Limb (tissue), 2 donors: ENCODE results near the gene ZNF646.

Source experiments
- DNase-seq, 2 donors: peaks; one replicate each; pipeline ENCODE4 v3.0.0-alpha.2; 2016; ENCODE audit errors: extremely low spot score in 2 of 2

ZNF646 gene

DNA sequence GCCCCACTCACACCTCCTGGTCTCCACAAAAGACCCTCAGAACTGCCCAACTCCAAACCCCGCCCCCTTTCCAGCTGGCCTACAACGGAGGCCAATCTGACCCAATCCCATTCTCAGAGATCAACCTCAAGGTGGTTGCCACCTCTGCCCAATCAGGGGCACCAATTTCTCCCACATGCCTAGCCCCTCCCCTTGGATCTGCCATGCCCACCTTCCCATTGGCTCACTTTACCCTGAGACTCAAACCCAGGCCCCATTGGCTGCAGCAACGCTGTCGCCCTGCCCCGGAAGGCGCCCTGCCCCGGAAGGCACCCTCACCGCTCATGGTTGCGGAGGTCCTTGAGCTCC lies 10.8 kb upstream of the ZNF646 start:
- no peak for DNase-seq

DNA sequence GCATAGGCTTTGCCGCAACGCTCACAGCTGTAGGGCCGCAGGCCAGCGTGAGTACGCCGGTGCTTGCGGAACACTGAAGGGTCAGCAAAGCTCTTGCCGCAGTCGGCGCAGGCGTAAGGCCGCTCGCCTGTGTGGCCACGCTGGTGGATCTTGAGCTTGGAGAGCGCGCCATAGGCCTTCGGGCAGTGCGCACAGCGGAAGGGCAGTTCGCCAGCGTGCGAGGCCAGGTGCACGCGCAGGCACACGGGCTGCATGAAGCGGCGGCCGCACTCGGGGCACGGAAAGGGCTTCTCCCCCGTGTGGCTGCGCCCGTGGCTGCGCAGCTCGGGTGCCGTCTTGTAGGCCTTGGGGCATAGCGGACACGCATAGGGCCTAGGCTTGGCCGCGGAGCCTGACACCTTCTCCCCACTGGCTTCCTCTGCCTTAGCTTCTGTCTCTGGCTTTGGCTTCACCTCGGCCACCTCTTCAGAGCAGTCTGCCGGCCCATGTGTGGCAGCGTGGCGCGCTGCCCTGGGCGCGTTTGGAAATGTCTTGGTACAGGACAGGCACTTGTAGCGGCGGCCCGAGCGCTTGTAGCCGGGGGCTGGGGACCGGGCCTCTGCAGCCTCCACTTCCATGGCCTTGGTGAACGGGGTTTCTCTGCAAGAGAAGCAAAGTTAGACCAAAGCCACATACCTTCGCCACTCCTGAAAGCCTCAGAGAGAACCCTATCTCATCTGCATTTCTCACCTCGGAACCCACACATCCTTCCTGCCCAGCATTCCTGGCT lies 10.2 kb upstream of the ZNF646 start:
- DNase-seq: no peak

DNA sequence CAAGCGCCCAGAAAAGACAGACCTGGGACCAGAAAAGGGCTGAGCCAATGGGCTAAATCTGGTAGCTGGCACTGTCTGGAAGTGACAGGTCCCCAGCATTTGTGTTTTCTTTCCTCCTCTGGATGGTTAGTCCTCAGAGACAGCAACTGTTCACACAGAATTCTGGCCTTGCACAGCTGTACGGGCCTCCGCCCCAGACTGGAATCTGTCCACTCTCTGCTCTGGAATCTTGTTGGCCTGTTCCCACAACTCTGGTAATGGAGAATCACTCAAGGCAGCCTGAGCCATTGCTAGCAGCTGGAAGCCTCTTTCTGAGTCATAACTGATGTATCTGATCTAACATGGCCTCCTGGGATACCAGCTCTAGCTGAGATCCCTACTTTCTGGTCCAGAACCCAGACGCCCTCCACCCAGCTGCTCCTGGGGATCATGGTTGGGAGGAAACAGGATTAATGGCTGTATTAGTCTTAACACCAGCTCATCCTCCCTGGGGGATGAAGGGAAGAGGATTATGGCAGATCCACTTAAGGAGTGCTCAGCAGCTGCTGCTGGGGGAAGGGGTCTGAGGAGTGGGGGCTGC lies 9.2 kb upstream of the ZNF646 start:
- peak; percentile 60 to 92 for DNase-seq

DNA sequence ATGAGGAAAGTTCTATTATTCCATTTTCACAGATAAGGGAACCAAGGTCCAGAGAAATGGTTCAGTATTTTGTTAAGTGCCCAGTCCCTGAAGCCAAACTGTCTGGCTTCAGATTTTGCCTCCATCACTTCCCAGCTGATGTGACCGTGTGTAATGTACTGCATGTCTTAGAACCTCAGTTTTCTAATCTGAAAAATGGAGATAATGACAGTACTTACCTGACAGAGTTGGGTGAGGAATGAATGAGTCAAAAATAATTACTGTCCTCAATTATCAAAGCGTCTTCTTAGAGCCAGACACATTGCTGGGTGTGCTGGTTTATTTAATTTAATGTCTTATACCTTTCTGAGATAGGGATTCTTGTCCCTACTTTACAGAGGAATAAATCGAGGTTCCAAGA lies 6.9 kb upstream of the ZNF646 start:
- DNase-seq: no peak

DNA sequence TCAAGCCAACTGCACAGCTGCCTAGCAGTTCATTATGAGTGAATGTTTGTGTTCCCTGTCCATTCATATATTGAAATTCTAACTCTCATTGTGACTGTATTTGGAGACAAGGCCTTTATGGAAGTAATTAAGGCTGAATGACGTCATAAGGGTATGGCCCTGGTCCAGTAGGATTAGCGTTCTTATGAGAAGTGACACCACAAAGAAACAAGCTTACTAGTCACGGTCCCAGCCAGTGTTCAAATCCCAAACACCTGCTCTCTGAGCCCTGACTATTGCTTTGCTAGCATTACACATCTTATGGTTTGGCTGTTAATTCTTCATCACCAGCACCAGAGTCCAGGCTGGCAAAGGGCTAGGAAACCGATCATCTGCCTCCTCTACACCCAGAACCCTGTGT lies 2.4 kb upstream of the ZNF646 start:
- peak; percentile 33 to 77 for DNase-seq

DNA sequence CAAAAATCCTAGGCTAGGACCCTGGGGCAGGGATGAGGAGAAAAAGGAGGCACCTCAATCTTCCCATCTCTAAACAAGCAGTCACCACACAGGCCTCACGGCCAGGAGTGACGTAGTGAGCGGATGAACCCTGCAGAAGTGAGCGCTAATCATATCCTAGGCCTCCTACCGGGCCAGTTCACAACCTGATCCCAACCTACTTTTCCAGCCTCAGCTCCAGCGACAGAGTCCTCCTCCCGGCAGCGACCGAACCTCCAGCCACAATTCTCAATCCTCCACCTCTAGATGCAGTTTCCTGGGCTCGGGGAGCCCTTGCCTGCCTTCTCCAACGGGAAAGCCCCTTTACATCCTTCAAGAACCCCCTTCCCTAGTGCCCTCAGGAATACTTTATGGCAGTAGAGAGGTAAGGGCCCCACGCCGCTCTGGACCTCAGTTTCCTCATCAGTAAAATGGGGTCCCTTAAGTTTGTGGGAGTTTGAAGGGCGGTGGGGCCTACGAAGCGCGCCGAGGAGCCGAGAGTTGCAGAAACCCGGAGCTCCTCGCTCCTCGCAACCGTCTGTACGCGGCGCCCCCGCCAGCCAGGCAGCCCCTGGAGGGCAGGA lies 1.6 kb upstream of the ZNF646 start:
- DNase-seq: peak in 1 of 2 donors; percentile 48

DNA sequence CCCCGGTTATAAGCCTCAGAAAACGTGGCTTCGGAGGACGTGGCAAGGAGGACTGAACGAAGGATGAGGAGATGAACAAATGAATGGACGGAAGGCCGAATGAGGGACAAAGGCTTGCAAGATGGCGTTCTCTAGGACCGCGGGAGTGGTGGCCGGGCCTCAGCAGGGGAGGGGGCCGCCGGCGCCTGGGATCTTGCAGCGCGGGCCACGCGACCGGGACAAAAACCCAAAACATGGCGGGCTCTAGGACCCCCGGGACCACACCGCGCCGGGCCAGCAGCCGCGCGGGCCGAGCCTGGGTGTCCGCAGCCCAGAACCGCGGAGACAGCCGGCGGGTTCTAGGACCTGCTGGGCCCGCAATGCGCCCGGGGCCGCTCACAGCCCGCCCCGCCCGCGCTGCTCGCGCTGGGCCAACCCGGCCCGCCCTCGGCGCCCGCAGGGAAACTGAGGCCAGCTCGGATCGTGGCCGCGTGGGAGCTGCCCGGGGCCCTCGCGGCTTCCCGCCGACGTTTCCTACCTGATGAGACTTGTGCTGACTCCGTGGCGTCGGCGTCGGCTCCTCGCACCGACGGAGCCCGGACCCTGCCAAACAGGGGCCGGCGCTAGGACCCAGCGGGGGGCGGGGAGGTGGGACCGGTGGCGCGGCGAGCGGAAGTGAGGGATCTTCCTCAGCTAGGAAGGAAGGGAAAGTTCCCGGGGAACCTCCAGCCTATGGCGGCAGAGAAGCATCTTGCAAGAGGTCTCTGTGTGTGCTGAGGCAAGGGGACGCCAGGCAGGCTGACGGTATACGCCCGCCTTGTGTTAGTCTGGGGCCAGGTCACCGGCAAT lies 866 bp upstream of the ZNF646 start:
- peak; percentile 93 to 97 for DNase-seq

DNA sequence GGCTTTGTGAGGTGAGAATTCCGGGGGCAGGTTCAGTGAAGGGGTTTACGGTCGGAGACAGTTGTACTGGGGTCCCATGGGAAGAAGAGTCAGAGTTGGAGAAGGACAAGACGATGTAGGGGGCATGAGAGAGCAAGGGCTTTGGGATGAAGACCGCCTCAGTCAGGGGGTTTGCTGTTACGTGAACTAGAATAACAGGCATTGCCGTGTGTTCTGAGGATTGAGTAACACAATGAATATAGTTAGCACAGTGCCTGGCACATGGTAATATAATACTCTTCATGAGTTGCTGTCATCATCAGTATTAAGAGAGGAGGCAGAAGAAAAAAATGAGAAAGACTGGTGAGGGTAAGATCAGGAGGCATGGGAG lies 577 bp downstream of the ZNF646 start:
- no peak for DNase-seq

DNA sequence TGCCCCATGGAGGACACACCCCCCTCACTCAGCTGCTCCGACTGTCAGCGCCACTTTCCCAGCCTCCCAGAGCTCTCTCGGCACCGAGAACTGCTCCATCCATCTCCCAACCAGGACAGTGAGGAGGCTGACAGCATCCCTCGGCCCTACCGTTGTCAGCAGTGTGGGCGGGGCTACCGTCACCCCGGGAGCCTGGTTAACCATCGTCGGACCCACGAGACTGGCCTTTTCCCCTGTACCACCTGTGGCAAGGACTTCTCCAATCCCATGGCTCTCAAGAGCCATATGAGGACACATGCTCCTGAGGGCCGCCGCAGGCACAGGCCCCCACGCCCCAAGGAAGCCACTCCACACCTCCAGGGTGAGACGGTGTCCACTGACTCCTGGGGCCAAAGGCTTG lies 2.1 kb downstream of the ZNF646 start:
- peak in 1 of 2 donors; percentile 23 for DNase-seq

DNA sequence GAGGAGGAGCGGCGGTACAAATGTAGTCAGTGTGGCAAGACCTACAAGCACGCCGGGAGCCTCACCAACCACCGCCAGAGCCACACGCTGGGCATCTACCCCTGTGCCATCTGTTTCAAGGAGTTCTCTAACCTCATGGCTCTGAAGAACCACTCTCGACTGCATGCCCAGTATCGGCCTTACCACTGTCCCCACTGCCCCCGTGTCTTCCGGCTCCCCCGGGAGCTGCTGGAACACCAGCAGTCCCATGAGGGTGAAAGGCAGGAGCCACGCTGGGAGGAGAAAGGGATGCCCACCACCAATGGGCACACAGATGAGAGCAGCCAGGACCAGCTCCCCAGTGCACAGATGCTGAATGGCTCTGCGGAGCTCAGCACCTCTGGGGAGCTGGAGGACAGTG lies 2.8 kb downstream of the ZNF646 start:
- no peak for DNase-seq

DNA sequence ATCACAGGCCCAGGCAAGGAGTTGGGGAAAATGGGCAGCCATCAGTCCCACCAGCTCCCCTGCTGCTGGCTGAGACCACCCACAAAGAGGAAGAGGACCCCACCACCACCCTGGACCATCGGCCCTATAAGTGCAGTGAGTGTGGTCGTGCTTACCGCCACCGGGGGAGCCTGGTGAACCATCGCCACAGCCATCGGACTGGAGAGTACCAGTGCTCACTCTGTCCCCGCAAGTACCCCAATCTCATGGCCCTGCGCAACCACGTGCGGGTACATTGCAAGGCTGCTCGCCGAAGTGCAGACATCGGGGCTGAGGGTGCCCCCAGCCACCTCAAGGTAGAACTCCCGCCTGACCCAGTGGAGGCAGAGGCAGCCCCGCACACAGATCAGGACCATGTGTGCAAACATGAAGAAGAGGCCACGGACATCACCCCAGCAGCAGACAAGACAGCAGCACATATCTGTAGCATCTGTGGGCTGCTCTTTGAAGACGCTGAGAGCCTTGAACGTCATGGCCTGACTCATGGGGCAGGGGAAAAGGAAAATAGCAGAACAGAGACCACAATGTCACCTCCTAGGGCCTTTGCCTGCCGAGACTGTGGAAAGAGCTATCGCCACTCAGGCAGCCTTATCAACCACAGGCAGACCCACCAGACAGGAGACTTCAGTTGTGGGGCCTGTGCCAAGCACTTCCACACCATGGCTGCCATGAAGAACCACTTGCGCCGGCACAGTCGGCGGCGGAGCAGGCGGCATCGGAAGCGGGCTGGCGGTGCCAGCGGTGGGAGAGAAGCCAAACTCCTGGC lies 3.6 kb downstream of the ZNF646 start:
- no peak for DNase-seq

DNA sequence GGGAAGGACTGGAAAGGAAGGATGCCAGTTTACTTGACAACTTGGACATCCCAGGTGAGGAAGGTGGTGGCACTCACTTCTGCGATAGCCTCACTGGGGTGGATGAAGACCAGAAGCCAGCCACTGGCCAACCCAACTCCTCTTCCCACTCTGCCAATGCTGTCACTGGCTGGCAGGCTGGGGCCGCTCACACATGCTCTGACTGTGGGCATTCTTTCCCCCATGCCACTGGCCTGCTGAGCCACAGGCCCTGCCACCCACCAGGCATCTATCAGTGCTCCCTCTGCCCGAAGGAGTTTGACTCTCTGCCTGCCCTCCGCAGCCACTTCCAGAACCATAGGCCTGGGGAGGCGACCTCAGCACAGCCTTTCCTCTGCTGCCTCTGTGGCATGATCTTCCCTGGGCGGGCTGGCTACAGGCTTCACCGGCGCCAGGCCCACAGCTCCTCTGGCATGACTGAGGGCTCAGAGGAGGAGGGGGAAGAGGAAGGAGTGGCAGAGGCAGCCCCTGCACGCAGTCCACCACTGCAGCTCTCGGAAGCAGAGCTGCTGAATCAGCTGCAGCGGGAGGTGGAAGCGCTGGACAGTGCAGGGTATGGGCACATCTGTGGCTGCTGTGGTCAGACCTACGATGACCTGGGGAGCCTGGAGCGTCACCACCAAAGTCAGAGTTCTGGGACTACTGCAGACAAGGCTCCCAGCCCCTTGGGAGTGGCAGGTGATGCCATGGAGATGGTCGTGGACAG lies 4.5 kb downstream of the ZNF646 start:
- no peak for DNase-seq

DNA sequence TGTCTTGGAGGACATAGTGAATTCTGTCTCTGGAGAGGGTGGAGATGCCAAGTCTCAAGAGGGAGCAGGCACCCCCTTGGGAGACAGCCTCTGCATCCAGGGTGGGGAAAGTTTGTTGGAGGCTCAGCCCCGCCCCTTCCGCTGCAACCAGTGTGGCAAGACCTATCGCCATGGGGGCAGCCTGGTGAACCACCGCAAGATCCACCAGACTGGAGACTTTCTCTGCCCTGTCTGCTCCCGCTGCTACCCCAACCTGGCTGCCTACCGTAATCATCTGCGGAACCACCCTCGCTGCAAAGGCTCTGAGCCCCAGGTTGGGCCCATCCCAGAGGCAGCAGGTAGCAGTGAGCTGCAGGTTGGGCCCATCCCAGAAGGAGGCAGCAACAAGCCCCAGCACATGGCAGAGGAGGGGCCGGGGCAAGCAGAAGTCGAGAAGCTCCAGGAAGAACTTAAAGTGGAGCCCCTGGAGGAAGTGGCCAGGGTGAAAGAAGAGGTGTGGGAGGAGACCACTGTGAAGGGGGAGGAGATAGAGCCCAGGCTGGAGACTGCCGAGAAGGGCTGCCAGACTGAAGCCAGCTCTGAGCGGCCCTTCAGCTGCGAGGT lies 5.2 kb downstream of the ZNF646 start:
- peak in 1 of 2 donors; percentile 29 for DNase-seq

DNA sequence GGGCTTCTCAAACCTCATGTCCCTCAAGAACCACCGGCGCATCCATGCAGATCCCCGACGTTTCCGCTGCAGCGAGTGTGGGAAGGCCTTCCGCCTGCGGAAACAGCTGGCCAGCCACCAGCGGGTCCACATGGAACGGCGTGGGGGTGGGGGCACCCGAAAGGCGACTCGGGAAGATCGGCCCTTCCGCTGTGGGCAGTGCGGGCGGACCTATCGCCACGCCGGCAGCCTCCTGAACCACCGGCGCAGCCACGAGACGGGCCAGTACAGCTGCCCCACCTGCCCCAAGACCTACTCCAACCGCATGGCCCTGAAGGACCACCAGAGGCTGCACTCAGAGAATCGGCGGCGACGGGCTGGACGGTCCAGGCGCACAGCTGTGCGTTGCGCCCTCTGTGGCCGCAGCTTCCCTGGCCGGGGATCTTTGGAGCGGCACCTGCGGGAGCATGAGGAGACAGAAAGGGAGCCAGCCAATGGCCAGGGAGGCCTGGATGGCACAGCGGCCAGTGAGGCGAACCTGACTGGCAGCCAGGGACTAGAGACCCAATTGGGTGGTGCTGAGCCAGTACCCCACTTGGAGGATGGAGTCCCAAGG lies 5.9 kb downstream of the ZNF646 start:
- DNase-seq: no peak

DNA sequence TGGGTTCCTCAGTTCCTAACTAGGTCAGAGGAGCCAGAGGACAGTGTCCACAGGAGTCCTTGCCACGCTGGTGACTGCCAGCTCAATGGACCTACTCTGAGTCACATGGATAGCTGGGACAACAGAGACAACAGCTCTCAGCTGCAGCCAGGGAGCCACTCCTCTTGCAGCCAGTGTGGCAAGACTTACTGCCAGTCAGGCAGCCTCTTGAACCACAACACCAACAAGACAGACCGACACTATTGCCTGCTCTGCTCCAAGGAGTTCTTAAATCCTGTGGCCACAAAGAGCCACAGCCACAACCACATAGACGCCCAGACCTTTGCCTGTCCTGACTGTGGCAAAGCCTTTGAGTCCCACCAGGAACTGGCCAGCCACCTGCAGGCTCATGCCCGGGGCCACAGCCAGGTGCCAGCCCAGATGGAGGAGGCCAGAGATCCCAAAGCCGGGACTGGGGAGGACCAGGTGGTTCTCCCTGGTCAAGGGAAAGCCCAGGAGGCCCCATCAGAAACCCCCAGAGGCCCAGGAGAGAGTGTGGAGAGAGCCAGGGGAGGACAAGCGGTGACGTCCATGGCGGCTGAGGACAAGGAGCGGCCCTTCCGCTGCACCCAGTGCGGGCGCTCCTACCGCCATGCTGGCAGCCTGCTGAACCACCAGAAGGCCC lies 6.7 kb downstream of the ZNF646 start:
- no peak for DNase-seq

DNA sequence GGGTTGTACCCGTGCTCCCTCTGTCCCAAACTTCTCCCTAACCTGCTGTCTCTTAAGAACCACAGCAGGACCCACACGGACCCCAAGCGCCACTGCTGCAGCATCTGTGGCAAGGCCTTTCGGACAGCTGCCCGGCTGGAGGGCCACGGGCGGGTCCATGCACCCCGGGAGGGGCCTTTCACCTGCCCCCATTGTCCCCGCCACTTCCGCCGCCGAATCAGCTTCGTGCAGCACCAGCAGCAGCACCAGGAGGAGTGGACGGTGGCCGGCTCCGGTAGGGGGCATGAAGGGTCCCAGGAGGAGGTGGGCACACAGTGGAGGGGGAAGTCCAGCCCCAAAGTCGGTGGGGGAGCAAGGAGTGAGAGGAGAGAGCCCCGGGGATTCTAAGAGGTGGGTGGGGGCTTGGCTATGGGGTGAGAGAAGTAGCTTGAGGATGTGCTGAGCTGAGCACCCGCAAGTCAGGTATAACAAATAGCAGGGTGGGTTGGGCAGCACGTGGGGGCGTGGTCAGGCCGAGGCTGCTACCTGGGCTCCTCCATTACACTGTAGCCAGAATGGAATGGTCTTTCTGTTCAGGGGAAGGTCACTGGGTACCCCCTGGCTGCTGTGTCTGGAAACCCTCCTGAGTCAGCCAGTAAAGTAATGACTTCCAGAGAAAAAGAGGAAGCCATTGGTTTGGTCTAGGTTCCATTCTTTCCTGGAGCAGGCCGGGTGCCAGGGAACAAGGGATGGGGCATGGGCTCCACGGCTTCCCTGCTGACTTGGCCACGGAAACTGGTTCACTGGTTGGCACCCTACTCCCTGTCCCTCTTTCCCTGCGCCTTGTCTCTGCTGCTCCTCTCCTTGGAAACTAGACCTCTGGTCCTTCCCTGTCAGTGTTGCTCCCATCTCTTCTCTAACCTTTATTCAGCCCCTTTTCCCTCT lies 7.5 kb downstream of the ZNF646 start:
- DNase-seq: no peak

DNA sequence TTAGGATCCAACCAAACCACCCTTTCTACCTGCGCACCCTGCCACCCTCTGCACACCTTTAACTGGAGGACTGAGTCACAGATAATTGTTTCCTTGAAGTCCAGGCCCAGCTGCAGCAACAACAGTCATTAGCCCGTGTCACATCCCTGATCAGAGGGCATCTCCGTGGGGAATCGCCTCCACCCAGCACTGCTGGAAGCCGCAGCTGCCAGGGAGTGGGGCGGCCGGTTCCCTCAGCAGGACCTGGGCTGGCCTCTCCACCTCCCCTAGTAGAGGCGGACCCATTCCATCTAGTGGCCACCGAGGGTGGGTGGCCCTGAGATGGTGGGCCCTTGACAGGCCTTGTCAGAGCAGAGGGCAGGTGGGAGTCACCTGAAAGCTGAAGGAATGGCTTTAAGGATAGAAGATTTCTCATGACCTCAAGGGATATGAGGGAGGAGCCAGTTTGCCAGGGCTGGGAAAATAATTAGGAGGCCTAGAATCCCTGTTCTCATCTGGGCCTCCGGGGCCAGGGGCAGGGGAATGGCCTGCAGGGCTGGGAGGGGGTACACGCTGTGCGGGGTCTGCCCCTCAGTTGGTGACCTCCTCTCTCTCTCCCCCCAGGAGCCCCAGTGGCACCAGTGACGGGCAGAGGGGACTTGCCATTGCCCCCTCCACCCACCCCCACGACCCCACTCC lies 8.3 kb downstream of the ZNF646 start:
- no peak for DNase-seq

DNA sequence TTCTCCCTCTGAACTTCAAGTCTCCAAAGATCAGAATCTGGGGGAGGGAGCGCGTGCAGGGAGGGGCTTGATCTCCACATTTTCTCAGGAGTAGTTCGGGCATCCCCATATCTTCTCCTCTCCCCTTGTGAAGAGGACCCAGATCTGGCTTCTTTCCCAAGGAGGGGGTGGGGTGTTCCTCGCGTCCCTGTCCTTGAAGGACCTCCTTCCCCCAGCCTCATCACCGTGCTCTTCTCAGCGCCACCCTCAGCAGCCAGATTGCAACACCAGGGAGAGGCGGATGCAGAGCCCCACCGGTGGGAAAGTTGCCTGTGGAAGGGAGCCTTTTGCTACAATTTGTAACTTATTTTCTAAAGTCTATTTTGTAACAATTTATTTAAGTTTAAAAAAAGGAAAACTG lies 8.9 kb downstream of the ZNF646 start:
- DNase-seq: no peak
